Stimulated activated CD8-positive, alpha-beta memory T cell treated with anti-CD3 and anti-CD28 coated beads, Interleukin-4, amount 100 ng/mL, for 1 hour (primary cell): ENCODE results near the gene IL18BP.

Experiments used
- DNase-seq, 2 donors: peaks; one replicate each; pipeline ENCODE4 v3.0.0-alpha.2; 2020; ENCODE audit warnings: low read depth in 2 of 2, low spot score in 1 of 2

The IL18BP gene

GRCh38 chr11:71998649-71999310 lies at the start of gene IL18BP:
IL18BP (plus strand) TSS chr11:71998909; CDS start chr11:71999985, 1,076 bp downstream.
- DNase-seq: no peak

GRCh38 chr11:71949034-71949433 lies 49.7 kb upstream of the IL18BP start:
- DNase-seq: no peak

DNA sequence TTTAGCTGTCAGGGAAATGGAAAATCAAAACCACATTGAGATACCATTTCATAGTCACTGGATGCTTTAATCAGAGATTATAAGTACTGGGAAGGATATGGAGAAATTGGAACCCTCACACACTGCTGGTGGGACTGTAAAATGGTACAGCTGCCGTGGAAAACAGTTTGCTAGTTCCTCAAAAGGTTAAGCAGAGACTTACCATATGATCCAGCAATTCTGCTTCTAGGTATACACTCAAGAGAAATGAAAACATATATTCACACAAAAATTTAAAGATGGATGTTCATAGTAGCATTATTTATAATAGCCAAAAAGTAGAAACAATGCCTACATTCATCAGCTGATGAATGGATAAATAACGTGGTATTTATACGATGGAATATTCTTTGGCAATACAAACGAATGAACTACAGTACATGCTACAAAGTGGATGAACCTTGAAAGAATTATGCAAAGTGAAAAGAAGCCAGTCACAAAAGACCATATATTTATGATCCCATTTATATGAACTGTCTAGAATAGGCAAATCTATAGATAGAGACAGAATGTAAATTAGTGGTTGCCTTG lies 46.9 kb upstream of the IL18BP start:
- no peak for DNase-seq

- DNase-seq: no peak
These were observed 42.7 kb upstream of the IL18BP start for GRCh38 chr11:71955898-71956456.

GRCh38 chr11:71962428-71963038 lies 36.2 kb upstream of the IL18BP start:
- no peak for DNase-seq

GRCh38 chr11:71963468-71963867 lies 35.2 kb upstream of the IL18BP start:
- no peak for DNase-seq

DNA sequence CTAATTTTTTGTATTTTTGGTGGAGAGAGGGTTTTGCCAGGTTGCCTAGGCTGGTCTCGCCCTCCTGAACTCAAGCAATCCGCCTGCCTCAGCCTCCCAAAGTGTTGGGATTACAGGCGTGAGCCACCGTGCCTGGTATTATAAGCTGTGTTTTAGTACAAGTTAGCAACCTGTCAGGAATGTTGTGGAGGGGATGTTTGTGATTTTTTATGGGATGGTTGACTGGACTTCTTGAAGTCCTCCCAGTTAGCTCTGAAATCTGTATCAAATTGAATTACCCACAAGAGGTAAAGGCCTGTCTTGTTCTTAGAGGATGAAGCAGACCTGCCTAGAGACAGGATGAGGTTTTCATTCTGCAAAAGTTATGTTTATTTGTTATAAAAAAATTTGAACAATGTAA lies 34.1 kb upstream of the IL18BP start:
- no peak for DNase-seq

GRCh38 chr11:71971680-71972079 lies 27.0 kb upstream of the IL18BP start:
- DNase-seq: no peak

DNA sequence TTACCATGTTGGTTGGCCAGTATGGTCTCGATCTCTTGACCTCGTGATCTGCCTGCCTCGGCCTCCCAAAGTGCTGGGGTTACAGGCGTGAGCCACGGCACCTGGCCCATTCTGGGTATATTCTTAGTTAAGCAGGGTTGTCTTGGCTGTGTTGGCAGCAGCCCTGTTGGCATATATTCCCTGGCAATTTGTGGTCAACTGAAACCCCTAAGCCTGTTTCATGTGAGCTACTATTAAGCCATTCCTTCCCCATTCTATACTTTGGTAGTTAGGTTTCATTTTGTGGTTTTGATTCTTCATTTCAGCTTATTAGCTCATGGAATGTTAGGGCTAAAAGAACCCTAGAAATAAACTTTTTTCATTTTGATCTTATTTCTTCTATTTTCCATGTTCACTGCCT lies 22.2 kb upstream of the IL18BP start:
- DNase-seq: no peak

DNA sequence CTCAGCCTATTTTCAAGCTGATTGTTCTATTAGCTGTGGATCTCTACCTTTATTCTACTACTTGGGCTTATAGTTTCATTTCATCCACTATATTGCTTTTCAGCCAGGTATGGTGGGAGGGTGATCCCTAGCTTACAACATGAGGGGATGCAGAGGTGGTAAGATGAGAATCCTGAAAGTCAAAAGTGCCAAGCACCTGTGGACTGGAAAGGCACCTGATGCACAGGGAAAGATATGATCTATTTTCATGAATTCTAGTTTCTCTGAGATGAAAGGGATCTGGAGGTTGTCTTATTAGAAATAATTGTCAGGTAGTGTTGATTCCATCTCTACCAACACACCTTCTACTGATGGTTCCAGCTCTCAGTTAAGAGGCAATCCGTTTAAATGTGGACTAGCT lies 21.6 kb upstream of the IL18BP start:
- no peak for DNase-seq

- DNase-seq: peak in 1 of 2 donors; percentile 39
These were observed 20.8 kb upstream of the IL18BP start for GRCh38 chr11:71977743-71978418.

- DNase-seq: no peak
These were observed 19.6 kb upstream of the IL18BP start for GRCh38 chr11:71979094-71979493.

DNA sequence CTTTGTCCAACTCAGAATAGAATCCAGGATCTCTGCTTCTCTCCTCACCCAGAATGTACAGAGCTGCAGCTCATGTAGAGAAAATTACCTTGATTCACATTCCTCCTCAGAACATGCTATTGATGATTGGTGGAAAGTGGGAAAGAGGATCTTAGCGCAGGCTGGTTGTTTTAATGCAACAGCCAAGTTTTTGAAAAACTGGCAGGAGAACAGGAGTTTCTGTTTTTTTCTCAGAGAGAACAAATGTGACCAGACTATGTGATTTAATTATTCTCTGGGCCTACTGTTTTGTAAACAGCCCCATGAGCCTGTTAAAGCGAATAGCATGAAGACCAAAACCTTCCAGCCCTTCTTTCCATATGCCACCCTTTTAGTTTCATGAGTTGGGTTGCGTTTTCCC lies 19.1 kb upstream of the IL18BP start:
- DNase-seq: no peak

GRCh38 chr11:71986131-71986530 lies 12.6 kb upstream of the IL18BP start:
- no peak for DNase-seq

GRCh38 chr11:71987521-71987920 lies 11.2 kb upstream of the IL18BP start:
- no peak for DNase-seq

- no peak for DNase-seq
These were observed 10.7 kb upstream of the IL18BP start for GRCh38 chr11:71988050-71988449.

DNA sequence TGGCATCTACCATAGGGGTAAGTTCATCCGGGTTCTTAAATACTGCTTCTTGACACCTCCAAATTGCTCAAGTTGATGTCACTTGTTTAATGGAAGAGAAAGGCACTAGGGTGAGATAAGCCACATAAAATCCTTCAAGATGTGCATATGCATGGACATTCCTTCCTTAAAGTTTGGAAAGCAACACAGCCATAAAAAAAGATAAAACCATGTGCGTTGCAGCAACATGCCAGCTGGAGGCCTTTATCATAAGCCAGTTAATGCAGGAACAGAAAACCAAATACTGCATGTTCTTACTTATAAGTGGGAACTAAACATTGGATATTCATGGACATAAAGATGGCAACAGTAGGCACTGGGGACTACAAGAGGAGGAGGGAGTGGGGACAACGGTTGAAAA lies 8.0 kb upstream of the IL18BP start:
- DNase-seq: no peak

- no peak for DNase-seq
These were observed 7.2 kb upstream of the IL18BP start for GRCh38 chr11:71991494-71991893.

- no peak for DNase-seq
These were observed 6.5 kb upstream of the IL18BP start for GRCh38 chr11:71992136-71992730.

DNA sequence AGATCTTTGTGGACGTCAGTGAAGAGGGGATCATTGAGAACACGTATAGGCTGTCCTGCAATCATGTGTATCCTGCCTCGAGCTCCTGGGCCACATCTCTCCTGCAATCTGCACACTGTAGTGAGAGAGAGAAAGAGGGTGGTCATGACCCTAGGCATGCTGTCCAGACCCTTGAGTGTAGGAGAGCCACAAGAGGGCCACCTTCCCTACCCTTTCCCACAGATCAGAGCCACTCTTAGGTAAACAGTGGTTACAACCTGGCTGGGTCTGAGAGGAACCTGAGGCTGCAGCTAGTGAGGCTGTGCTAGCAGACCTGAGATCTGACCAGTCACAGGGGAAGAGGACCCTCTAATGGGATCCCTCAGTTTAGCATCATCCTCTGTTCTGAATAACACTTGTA lies 3.9 kb upstream of the IL18BP start:
- no peak for DNase-seq

- DNase-seq: no peak
These were observed 2.9 kb upstream of the IL18BP start for GRCh38 chr11:71995726-71996291.
